Measurements from ENCODE around the gene WFDC8.

Gene WFDC8

GRCh38 chr20:45527294-45527693 lies 51.8 kb downstream of the WFDC8 start:
- TF ChIP-seq PRDM6 (tag by site-specific recombination; IDR thresholded peaks at IDR 0.05) (no peak), ZNF362 (tag by site-specific recombination; IDR thresholded peaks at IDR 0.05) (no peak), ZNF571 (tag by site-specific recombination; IDR thresholded peaks at IDR 0.05) (no peak), ZSCAN5A (tag by site-specific recombination; IDR thresholded peaks at IDR 0.05) (no peak), ZNF398 (tag by site-specific recombination; IDR thresholded peaks at IDR 0.05) (no peak), ZNF174 (tag by site-specific recombination; IDR thresholded peaks at IDR 0.05) (no peak), ZNF366 (tag by site-specific recombination; conservative IDR thresholded peaks at IDR 0.05) (no peak), ZNF645 (tag by site-specific recombination; IDR thresholded peaks at IDR 0.05) (no peak), ZNF23 (tag by site-specific recombination; IDR thresholded peaks at IDR 0.05; ENCODE audit: borderline replicate concordance) (no peak), REPIN1 (tag by site-specific recombination; IDR thresholded peaks at IDR 0.05; ENCODE audit: low read depth) (no peak), ZSCAN18 (tag by site-specific recombination; IDR thresholded peaks at IDR 0.05) (no peak), ZNF302 (tag by site-specific recombination; IDR thresholded peaks at IDR 0.05; ENCODE audit: low read depth) (no peak), ZNF785 (tag by site-specific recombination; IDR thresholded peaks at IDR 0.05) (no peak)
- Histone ChIP-seq H3K27ac (ENCODE audit: extremely low read depth, low read depth, low read length) (no peak overlapping the region), H3K4me3 (ENCODE audit: low read depth, low read length) (no peak overlapping the region), H3K9me3 (ENCODE audit: control insufficient read depth, insufficient read depth, low read depth, low read length) (no peaks in the 10 kb centered on the region), H3K36me3 (ENCODE audit: control insufficient read depth in 2 of 2, insufficient read depth in 1 of 2, low read length in 2 of 2) (no peaks in the 10 kb centered on the region), H3K4me1 (ENCODE audit: control insufficient read depth, insufficient read depth, low read length) (no peaks in the 10 kb centered on the region)
- POLR2A ChIA-PET: no interaction called here
- CTCF ChIA-PET: interaction anchor here (0.9 kb wide), 1 partner anchor 460 kb away, joined by 4 read pairs; no protein-coding TSS in a partner anchor

GRCh38 chr20:45523821-45524220 lies 55.3 kb downstream of the WFDC8 start:
- Histone ChIP-seq H3K27ac (ENCODE audit: extremely low read depth, low read depth, low read length) (no peak overlapping the region), H3K9me3 (ENCODE audit: control insufficient read depth, insufficient read depth, low read depth, low read length) (no peaks in the 10 kb centered on the region), H3K4me1 (ENCODE audit: control insufficient read depth, insufficient read depth, low read length) (no peaks in the 10 kb centered on the region), H3K36me3 (ENCODE audit: control insufficient read depth in 2 of 2, insufficient read depth in 1 of 2, low read length in 2 of 2) (no peaks in the 10 kb centered on the region), H3K4me3 (ENCODE audit: low read depth, low read length) (no peak overlapping the region)
- TF ChIP-seq ZNF561 (tag by site-specific recombination; IDR thresholded peaks at IDR 0.05; ENCODE audit: borderline replicate concordance): no peak
- TF ChIP-seq ZNF621 (tag by site-specific recombination; IDR thresholded peaks at IDR 0.05): no peak
- TF ChIP-seq ZNF416 (tag by site-specific recombination; IDR thresholded peaks at IDR 0.05): no peak
- TF ChIP-seq ZNF133 (tag by site-specific recombination; IDR thresholded peaks at IDR 0.05): no peak
- ChIA-PET POLR2A (no interaction called here), CTCF (interaction anchor here (1.1 kb wide), 1 partner anchor 87 kb away, joined by 3 read pairs; no protein-coding TSS in a partner anchor)
